Gastrocnemius medialis (tissue), 4 donors: ENCODE data around the gene PRKCA. TPM values are rescaled to one million over a fixed set of nuclear protein-coding genes. Genes with fewer than 3 reads are reported as not detected.

Source experiments
- ATAC-seq, 2 donors: fragments of 150-250 bp; one replicate each; pipeline ENCODE4 v1.9.1; 2016
- DNase-seq, 2 donors: peaks; one replicate each; pipeline ENCODE4 v3.0.0-alpha.2; 2019
- H3K27ac ChIP-seq, 4 donors: fragments of 200-600 bp; sonication (generic); 1 replicate in 1 of 4; 2 replicates in 3 of 4; pipeline ENCODE4 v1.5.1; 2016 to 2018; ENCODE audit warnings: mild to moderate bottlenecking in 2 of 4, moderate library complexity in 1 of 4
- H3K27me3 ChIP-seq, 3 donors: fragments of 200-600 bp; sonication (generic) in 2 of 3; 1 replicate in 1 of 3; 2 replicates in 2 of 3; pipeline versions ENCODE4 v1.5.1 to v1.6.0; 2016 to 2019; ENCODE audit warnings: mild to moderate bottlenecking in 1 of 3, moderate library complexity in 1 of 3
- H3K36me3 ChIP-seq, 2 donors: fragments of 200-600 bp; sonication (generic) in 1 of 2; one replicate each; pipeline ENCODE4 v1.5.1; 2017 to 2018
- H3K4me1 ChIP-seq, 2 donors: fragments of 200-600 bp; sonication (generic) in 1 of 2; one replicate each; pipeline ENCODE4 v1.5.1; 2016 to 2017; ENCODE audit warnings: mild to moderate bottlenecking in 2 of 2
- H3K4me3 ChIP-seq, 4 donors: fragments of 200-600 bp; sonication (generic) in 3 of 4; 1 replicate in 1 of 4; 2 replicates in 3 of 4; pipeline ENCODE4 v1.5.1; 2016 to 2019; ENCODE audit warnings: mild to moderate bottlenecking in 2 of 4
- H3K9me3 ChIP-seq, 3 donors: fragments of 200-600 bp; sonication (generic) in 2 of 3; 1 replicate in 1 of 3; 2 replicates in 2 of 3; pipeline ENCODE4 v1.5.1; 2016 to 2019
- POLR2A ChIP-seq, 2 donors: fragments of 450-650 bp; IDR thresholded peaks; one replicate each; pipeline ENCODE4 v1.6.1; 2017; ENCODE audit warnings: antibody characterized with exemption in 2 of 2, mild to moderate bottlenecking in 2 of 2, moderate library complexity in 2 of 2
- in situ Hi-C, 4 donors: fragments of 200-750 bp; cut with MboI; loops; one replicate each; pipeline versions ENCODE4 v1.15.0 to v1.8.0; 2017; ENCODE audit warnings: low sequenced_read_pairs in 4 of 4
- intact Hi-C: fragments of 100-400 bp; cut with DNase I; formaldehyde crosslinking; loops from one replicate; pipeline ENCODE4 v1.15.1; 2023; ENCODE audit warnings: low total_unique reads
- total RNA-seq, 4 donors: library from RNA; depleted of rRNA; stranded (reverse); fragments of >200 nt; gene quantifications; one replicate each; pipeline versions ENCODE4 v1.1.0 to v1.2.3, GENCODE V29; 2016
- TF ChIP-seq, protein P1 (sequence below), 5 experiments: fragments of 450-650 bp in 3 of 5; fragments of 200-600 bp in 2 of 5; sonication (generic) in 2 of 5; IDR thresholded peaks in 4 of 5; conservative IDR thresholded peaks in 1 of 5; 1 replicate in 4 of 5; 2 replicates in 1 of 5; pipeline ENCODE4 v1.5.1; 2016 to 2019; ENCODE audit warnings: antibody characterized with exemption in 5 of 5, mild to moderate bottlenecking in 3 of 5, moderate library complexity in 3 of 5

The PRKCA gene
- total RNA-seq, 4 donors from 2014 or later: 7.6 to 16.8 (median 11.1) TPM

DNA sequence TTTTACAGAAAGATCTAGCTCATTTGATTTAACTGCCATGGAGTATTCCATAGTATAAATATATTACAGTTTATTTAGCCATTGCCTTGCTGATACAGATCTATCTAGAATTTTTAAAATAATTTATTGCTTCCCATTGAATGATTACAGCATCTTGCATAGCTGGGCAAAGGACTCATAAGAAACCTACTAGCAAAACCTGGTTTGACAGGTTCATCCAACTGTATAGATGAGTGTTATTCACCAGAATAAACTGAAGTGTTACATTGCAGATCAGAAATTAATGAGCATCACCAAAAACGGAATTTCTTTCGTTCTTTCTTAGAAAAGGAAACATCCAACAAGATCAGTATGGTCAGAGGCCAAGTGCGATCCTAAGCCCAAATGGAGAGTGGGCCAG is 330.3 kb downstream of the PRKCA start:
- TF ChIP-seq, protein P1, sequence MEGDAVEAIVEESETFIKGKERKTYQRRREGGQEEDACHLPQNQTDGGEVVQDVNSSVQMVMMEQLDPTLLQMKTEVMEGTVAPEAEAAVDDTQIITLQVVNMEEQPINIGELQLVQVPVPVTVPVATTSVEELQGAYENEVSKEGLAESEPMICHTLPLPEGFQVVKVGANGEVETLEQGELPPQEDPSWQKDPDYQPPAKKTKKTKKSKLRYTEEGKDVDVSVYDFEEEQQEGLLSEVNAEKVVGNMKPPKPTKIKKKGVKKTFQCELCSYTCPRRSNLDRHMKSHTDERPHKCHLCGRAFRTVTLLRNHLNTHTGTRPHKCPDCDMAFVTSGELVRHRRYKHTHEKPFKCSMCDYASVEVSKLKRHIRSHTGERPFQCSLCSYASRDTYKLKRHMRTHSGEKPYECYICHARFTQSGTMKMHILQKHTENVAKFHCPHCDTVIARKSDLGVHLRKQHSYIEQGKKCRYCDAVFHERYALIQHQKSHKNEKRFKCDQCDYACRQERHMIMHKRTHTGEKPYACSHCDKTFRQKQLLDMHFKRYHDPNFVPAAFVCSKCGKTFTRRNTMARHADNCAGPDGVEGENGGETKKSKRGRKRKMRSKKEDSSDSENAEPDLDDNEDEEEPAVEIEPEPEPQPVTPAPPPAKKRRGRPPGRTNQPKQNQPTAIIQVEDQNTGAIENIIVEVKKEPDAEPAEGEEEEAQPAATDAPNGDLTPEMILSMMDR (IDR thresholded peaks at IDR 0.05 in 4 of 5, conservative IDR thresholded peaks at IDR 0.05 in 1 of 5): no peak
- no peak for TF ChIP-seq POLR2A (IDR thresholded peaks at IDR 0.05)
- H3K4me1 ChIP-seq: peaks cover 12 to 23% of the 10 kb centered on the region in 2 donors
- no peaks in the 10 kb centered on the region for H3K27me3 ChIP-seq
- no peak overlapping the region for H3K4me3 ChIP-seq
- no peaks in the 10 kb centered on the region for H3K9me3 ChIP-seq
- H3K27ac ChIP-seq: no peak overlapping the region
- intact Hi-C loops: no loop called here
- ATAC-seq: no peak
- no peak for DNase-seq
- no peaks in the 10 kb centered on the region for H3K36me3 ChIP-seq
- in situ Hi-C loops: no loop called here

DNA sequence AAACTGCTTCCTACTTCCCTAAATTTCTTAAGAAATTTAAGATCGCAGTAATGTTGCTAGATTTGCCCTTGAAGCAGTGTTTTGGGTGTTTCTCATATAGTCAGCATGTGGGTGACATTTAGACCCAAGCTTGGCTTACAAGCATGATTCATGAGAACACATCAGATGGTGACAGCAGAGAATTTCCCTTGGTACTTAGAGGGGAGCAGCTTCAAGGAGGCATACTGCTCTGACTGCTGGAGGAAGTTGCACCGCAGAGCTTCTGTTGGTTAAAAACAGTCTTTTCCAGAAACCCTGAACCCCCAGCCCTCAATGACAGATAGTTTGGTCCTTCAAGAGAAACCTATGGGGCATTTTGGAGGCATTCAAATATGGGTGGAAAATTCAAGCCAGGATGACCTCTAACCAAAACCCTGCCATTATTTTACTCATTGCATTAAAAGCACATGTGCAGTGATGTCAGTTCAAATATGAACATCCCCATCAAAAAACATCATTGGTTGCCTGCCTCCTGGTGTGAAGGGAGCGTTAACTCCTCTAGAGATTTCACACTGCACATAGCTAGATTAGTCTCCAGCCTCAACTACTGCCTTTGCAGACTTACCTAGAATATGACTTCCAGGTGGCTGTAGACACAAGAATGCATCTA is 331.0 kb downstream of the PRKCA start:
- no peaks in the 10 kb centered on the region for H3K9me3 ChIP-seq
- H3K4me3 ChIP-seq: no peak overlapping the region
- H3K27me3 ChIP-seq: no peaks in the 10 kb centered on the region
- H3K27ac ChIP-seq: no peak overlapping the region
- TF ChIP-seq, protein P1 (IDR thresholded peaks at IDR 0.05 in 4 of 5, conservative IDR thresholded peaks at IDR 0.05 in 1 of 5): no peak
- no peak for TF ChIP-seq POLR2A (IDR thresholded peaks at IDR 0.05)
- DNase-seq (no peak), ATAC-seq (no peak)
- in situ Hi-C loops: no loop called here
- intact Hi-C loops: no loop called here
- H3K36me3 ChIP-seq: no peaks in the 10 kb centered on the region
- H3K4me1 ChIP-seq: peaks cover 12 to 23% of the 10 kb centered on the region in 2 donors

DNA sequence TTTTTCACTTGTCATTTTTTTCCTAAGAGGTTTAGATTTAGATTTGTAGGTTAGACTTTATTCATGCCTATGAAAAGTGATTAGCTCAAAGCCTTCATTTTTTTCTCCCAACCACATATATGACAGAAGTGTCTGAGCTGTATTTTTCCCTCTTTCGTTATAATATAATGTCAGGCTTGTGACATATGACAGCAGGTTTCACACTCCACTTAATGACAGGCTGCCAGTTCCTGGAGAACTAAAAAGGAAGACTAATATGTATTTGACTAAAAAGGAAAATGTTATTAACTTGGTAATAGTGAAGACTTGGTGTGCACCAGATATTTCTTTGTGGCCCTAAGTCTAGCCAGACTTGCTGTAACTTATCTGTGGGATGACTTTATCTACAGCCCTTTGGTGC is 331.8 kb downstream of the PRKCA start:
- TF ChIP-seq, protein P1 (IDR thresholded peaks at IDR 0.05 in 4 of 5, conservative IDR thresholded peaks at IDR 0.05 in 1 of 5): no peak
- TF ChIP-seq POLR2A (IDR thresholded peaks at IDR 0.05): no peak
- no peaks in the 10 kb centered on the region for H3K9me3 ChIP-seq
- no peaks in the 10 kb centered on the region for H3K27me3 ChIP-seq
- H3K4me1 ChIP-seq: peaks cover 12 to 23% of the 10 kb centered on the region in 2 donors
- no peak overlapping the region for H3K4me3 ChIP-seq
- no peak for ATAC-seq
- no peaks in the 10 kb centered on the region for H3K36me3 ChIP-seq
- DNase-seq: no peak
- in situ Hi-C loops (no loop called here), intact Hi-C loops (no loop called here)
- H3K27ac ChIP-seq: no peak overlapping the region

DNA sequence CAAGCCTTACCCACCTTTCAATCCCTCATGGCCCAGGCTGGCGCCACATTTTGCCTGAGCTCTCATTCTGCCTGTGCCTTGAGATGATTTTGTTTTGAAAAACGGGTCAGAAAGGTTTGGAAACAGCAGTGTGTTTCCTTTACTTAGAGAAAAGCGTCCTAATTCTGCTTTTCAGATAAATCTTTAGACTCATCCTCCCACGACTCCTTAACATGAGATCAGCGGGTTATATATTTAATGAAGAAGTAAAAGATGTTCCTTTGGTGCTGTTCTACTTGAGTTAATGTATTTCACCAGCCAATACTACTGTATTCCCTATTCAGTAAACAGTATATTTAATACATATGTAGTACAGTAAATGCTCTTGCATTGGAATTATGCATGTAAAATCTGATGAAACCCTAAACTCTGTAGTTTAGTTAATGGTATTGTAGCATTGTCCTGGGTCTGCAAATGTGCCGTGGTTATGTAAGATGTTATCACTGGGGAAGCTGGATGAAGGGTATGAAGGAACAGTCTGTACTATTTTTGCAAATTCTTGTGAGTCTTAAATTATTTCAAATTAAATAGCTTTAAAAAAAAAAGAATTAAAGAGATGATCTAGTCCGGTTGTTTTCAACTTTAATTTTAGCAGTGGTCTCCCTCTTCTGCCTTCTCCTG is 333.1 kb downstream of the PRKCA start:
- in situ Hi-C loops: no loop called here
- intact Hi-C loops: no loop called here
- H3K9me3 ChIP-seq: no peaks in the 10 kb centered on the region
- no peak for DNase-seq
- no peak overlapping the region for H3K4me3 ChIP-seq
- H3K27me3 ChIP-seq: no peaks in the 10 kb centered on the region
- ATAC-seq: no peak
- TF ChIP-seq, protein P1 (IDR thresholded peaks at IDR 0.05 in 4 of 5, conservative IDR thresholded peaks at IDR 0.05 in 1 of 5): no peak
- no peak for TF ChIP-seq POLR2A (IDR thresholded peaks at IDR 0.05)
- no peaks in the 10 kb centered on the region for H3K36me3 ChIP-seq
- peaks cover 8 to 10% of the 10 kb centered on the region in 2 donors for H3K4me1 ChIP-seq
- H3K27ac ChIP-seq: no peak overlapping the region
